ENCODE data around the gene CCDC77. TPM values are rescaled to one million over a fixed set of nuclear protein-coding genes. Genes with fewer than 3 reads are reported as not detected.
A peak's percentile ranks its signal among the peaks of the same experiment; 100 is the strongest.

Gene CCDC77
- total and polyA plus RNA-seq, 2 donors (not counting 1 experiment from before 2014, with no cell fraction given), result 8.6 to 12.9 TPM

GRCh38 chr12:460261-461230 lies 59.1 kb downstream of the CCDC77 start:
- H2AFZ ChIP-seq (ENCODE audit: insufficient read depth, low read depth, low read length, poor library complexity, severe bottlenecking), result peak overlapping the region; percentile 60
- Mint-ChIP-seq H3K9me3 (ENCODE audit: insufficient read depth) (no peaks in the 10 kb centered on the region), H3K4me1 (peaks cover 10% of the 10 kb centered on the region), H3K27me3 (peaks cover 54% of the 10 kb centered on the region), H3K4me3 (peak overlapping the region; percentile 84), H3K27ac (no peak overlapping the region)
- no peaks in the 10 kb centered on the region for H3K79me2 ChIP-seq (ENCODE audit: control insufficient read depth, insufficient read depth, low read length)
- peaks cover 0 to 39% (median 14%) of the 10 kb centered on the region in 4 experiments for H3K27me3 ChIP-seq (replicated peaks in 1 of 4; ENCODE audit: control extremely low read depth in 1 of 4, control insufficient read depth in 3 of 4, insufficient read depth in 4 of 4, low read length in 3 of 4)
- peak overlapping the region in 4 of 5 experiments; percentile 24 to 56 (median 46) for H3K4me3 ChIP-seq (ENCODE audit: control extremely low read depth in 1 of 5, extremely low read depth in 1 of 5, insufficient read depth in 1 of 5, low read depth in 2 of 5, low read length in 4 of 5)
- DNase-seq (peak; percentile 48), ATAC-seq (ENCODE audit: low read depth) (peak; percentile 61)
- POLR2A ChIA-PET, result no interaction called here
- peaks cover 7 to 14% of the 10 kb centered on the region in 2 donors for H3K4me1 ChIP-seq (ENCODE audit: control insufficient read depth in 2 of 2, insufficient read depth in 2 of 2, low read length in 2 of 2)
- intact Hi-C loops (cut with micrococcal nuclease), result no loop called here
- H3K4me2 ChIP-seq (replicated peaks; ENCODE audit: low read depth, low read length, poor library complexity, severe bottlenecking), result peak overlapping the region; percentile 83
- peak overlapping the region; percentile 39 for H3K9ac ChIP-seq (ENCODE audit: low read length)
- CTCF ChIA-PET, result interaction anchor here (1.2 kb wide), 1 partner anchor 18 kb away, joined by 3 read pairs; no protein-coding TSS in a partner anchor
- H3K27ac ChIP-seq (ENCODE audit: low read length in 2 of 2), result no peak overlapping the region
- no peaks in the 10 kb centered on the region for H3K36me3 ChIP-seq (replicated peaks in 1 of 2; ENCODE audit: control extremely low read depth in 1 of 2, control insufficient read depth in 1 of 2, extremely low read depth in 1 of 2, insufficient read depth in 2 of 2, low read length in 1 of 2)
- TF ChIP-seq CTCF (IDR thresholded peaks at IDR 0.05), result no peak
- no peak for TF ChIP-seq EZH2 (IDR thresholded peaks at IDR 0.05; ENCODE audit: borderline replicate concordance, insufficient read depth, low read depth, low read length, poor library complexity, severe bottlenecking)
- H4K20me1 ChIP-seq (ENCODE audit: control insufficient read depth, insufficient read depth, low read length, poor library complexity, severe bottlenecking), result no peaks in the 10 kb centered on the region
- no peaks in the 10 kb centered on the region for H3K9me3 ChIP-seq (ENCODE audit: control extremely low read depth in 1 of 3, control insufficient read depth in 2 of 3, insufficient read depth in 1 of 3, low read length in 2 of 3)
- 5% methylated on average over 109 of the region's 109 CpGs for WGBS (ENCODE audit: insufficient coverage)

GRCh38 chr12:461425-461824 lies 60.0 kb downstream of the CCDC77 start:
- Histone ChIP-seq H3K9ac (ENCODE audit: low read length) (no peak overlapping the region), H3K36me3 (replicated peaks in 1 of 2; ENCODE audit: control extremely low read depth in 1 of 2, control insufficient read depth in 1 of 2, extremely low read depth in 1 of 2, insufficient read depth in 2 of 2, low read length in 1 of 2) (no peaks in the 10 kb centered on the region), H3K4me3 (ENCODE audit: control extremely low read depth in 1 of 5, extremely low read depth in 1 of 5, insufficient read depth in 1 of 5, low read depth in 2 of 5, low read length in 4 of 5) (no peak overlapping the region), H3K79me2 (ENCODE audit: control insufficient read depth, insufficient read depth, low read length) (no peaks in the 10 kb centered on the region), H2AFZ (ENCODE audit: insufficient read depth, low read depth, low read length, poor library complexity, severe bottlenecking) (no peak overlapping the region), H3K4me1 (ENCODE audit: control insufficient read depth in 2 of 2, insufficient read depth in 2 of 2, low read length in 2 of 2) (peaks cover 7 to 14% of the 10 kb centered on the region in 2 donors), H4K20me1 (ENCODE audit: control insufficient read depth, insufficient read depth, low read length, poor library complexity, severe bottlenecking) (no peaks in the 10 kb centered on the region), H3K27me3 (replicated peaks in 1 of 4; ENCODE audit: control extremely low read depth in 1 of 4, control insufficient read depth in 3 of 4, insufficient read depth in 4 of 4, low read length in 3 of 4) (peaks cover 0 to 39% (median 14%) of the 10 kb centered on the region in 4 experiments), H3K4me2 (replicated peaks; ENCODE audit: low read depth, low read length, poor library complexity, severe bottlenecking) (peak overlapping the region; percentile 83), H3K9me3 (ENCODE audit: control extremely low read depth in 1 of 3, control insufficient read depth in 2 of 3, insufficient read depth in 1 of 3, low read length in 2 of 3) (no peaks in the 10 kb centered on the region), H3K27ac (ENCODE audit: low read length in 2 of 2) (no peak overlapping the region)
- Mint-ChIP-seq H3K4me3 (peak overlapping the region; percentile 84), H3K27me3 (peaks cover 54% of the 10 kb centered on the region), H3K9me3 (ENCODE audit: insufficient read depth) (no peaks in the 10 kb centered on the region), H3K27ac (no peak overlapping the region), H3K4me1 (peaks cover 10% of the 10 kb centered on the region)
- TF ChIP-seq CTCF (IDR thresholded peaks at IDR 0.05) (no peak), EZH2 (IDR thresholded peaks at IDR 0.05; ENCODE audit: borderline replicate concordance, insufficient read depth, low read depth, low read length, poor library complexity, severe bottlenecking) (no peak)
- CTCF ChIA-PET, result interaction anchor here (1.2 kb wide), 1 partner anchor 19 kb away, joined by 3 read pairs; no protein-coding TSS in a partner anchor
- ATAC-seq (ENCODE audit: low read depth), result no peak
- intact Hi-C loops (cut with micrococcal nuclease), result no loop called here
- WGBS (ENCODE audit: insufficient coverage), result 79% methylated on average over 12 of the region's 13 CpGs
- POLR2A ChIA-PET, result no interaction called here
- no peak for DNase-seq

Measured in B cell (primary cell).